ENCODE data around the gene SORBS2. TPM values are rescaled to one million over a fixed set of nuclear protein-coding genes. Genes with fewer than 3 reads are reported as not detected.

Gene SORBS2
- total RNA-seq, 4 donors from 2014 or later, result 290 to 437 (median 377) TPM

- 80 to 91% methylated on average over 2 of the region's 2 CpGs for WGBS, 2 donors
- Histone ChIP-seq H3K9me3 (no peaks in the 10 kb centered on the region), H3K27ac (peak overlapping the region in 1 of 3 donors; percentile 3), H3K4me3 (replicated peaks in 1 of 3) (no peak overlapping the region), H3K27me3 (no peaks in the 10 kb centered on the region), H3K4me1 (no peaks in the 10 kb centered on the region), H3K36me3 (peaks cover 0 to 4% of the 10 kb centered on the region in 2 donors)
- TF ChIP-seq CTCF (IDR thresholded peaks at IDR 0.05), result no peak
- no peak for TF ChIP-seq POLR2A (IDR thresholded peaks at IDR 0.05)
- DNase-seq, result no peak
- intact Hi-C loops (cut with DNase I), result no loop called here
Observed at GRCh38 chr4:185671066-185671465, 140.9 kb downstream of the SORBS2 start.

GRCh38 chr4:185669288-185669687, 142.7 kb downstream of the SORBS2 start:
- TF ChIP-seq POLR2A (IDR thresholded peaks at IDR 0.05), result no peak
- TF ChIP-seq CTCF (IDR thresholded peaks at IDR 0.05), result no peak
- DNase-seq, result no peak
- Histone ChIP-seq H3K4me1 (no peaks in the 10 kb centered on the region), H3K27ac (peak overlapping the region in 1 of 3 donors; percentile 27), H3K27me3 (no peaks in the 10 kb centered on the region), H3K4me3 (replicated peaks in 1 of 3) (no peak overlapping the region), H3K9me3 (no peaks in the 10 kb centered on the region), H3K36me3 (peaks cover 0 to 10% of the 10 kb centered on the region in 2 donors)
- 84 to 97% methylated on average over 7 of the region's 7 CpGs for WGBS, 2 donors
- intact Hi-C loops (cut with DNase I), result no loop called here

- TF ChIP-seq CTCF (IDR thresholded peaks at IDR 0.05), result no peak
- no peaks in the 10 kb centered on the region for H3K27me3 ChIP-seq
- no peak overlapping the region for H3K4me3 ChIP-seq (replicated peaks in 1 of 3)
- 87 to 88% methylated on average over 6 of the region's 6 CpGs for WGBS, 2 donors
- intact Hi-C loops (cut with DNase I), result no loop called here
- no peak for DNase-seq
- H3K4me1 ChIP-seq, result no peaks in the 10 kb centered on the region
- peaks cover 10 to 22% of the 10 kb centered on the region in 2 donors for H3K36me3 ChIP-seq
- no peak overlapping the region for H3K27ac ChIP-seq
- no peaks in the 10 kb centered on the region for H3K9me3 ChIP-seq
Observed at GRCh38 chr4:185666156-185666555, 145.8 kb downstream of the SORBS2 start.

- peaks cover 15 to 27% of the 10 kb centered on the region in 2 donors for H3K36me3 ChIP-seq
- TF ChIP-seq CTCF (IDR thresholded peaks at IDR 0.05) (no peak), POLR2A (IDR thresholded peaks at IDR 0.05) (no peak)
- no peaks in the 10 kb centered on the region for H3K27me3 ChIP-seq
- H3K9me3 ChIP-seq, result no peaks in the 10 kb centered on the region
- H3K27ac ChIP-seq, result no peak overlapping the region
- intact Hi-C loops (cut with DNase I), result no loop called here
- no peaks in the 10 kb centered on the region for H3K4me1 ChIP-seq
- DNase-seq, result no peak
- H3K4me3 ChIP-seq (replicated peaks in 1 of 3), result no peak overlapping the region
- 80 to 89% methylated on average over 11 of the region's 11 CpGs for WGBS, 2 donors
Observed at GRCh38 chr4:185665655-185666054, 146.3 kb downstream of the SORBS2 start.

GRCh38 chr4:185664481-185664880, 147.5 kb downstream of the SORBS2 start:
- intact Hi-C loops (cut with DNase I), result no loop called here
- H3K27ac ChIP-seq, result no peak overlapping the region
- H3K36me3 ChIP-seq, result peaks cover 16 to 38% of the 10 kb centered on the region in 2 donors
- 84 to 97% methylated on average over 4 of the region's 4 CpGs for WGBS, 2 donors
- H3K9me3 ChIP-seq, result no peaks in the 10 kb centered on the region
- TF ChIP-seq CTCF (IDR thresholded peaks at IDR 0.05) (no peak), POLR2A (IDR thresholded peaks at IDR 0.05) (no peak)
- H3K27me3 ChIP-seq, result no peaks in the 10 kb centered on the region
- no peak overlapping the region for H3K4me3 ChIP-seq (replicated peaks in 1 of 3)
- DNase-seq, result no peak
- H3K4me1 ChIP-seq, result no peaks in the 10 kb centered on the region

Data from thyroid gland (tissue), 4 donors.